Fibroblast of lung (primary cell): Measurements from ENCODE around the gene PDAP1. TPM values are rescaled to one million over a fixed set of nuclear protein-coding genes. Genes with fewer than 3 reads are reported as not detected.

Experiments used
- DNase-seq, 2 donors: peaks; one replicate each; pipeline versions ENCODE4 v3.0.0 to v3.0.0-alpha.2; 2010; ENCODE audit warnings: low read depth in 2 of 2
- H2AFZ ChIP-seq: 2 replicates; pipeline ENCODE4 v1.5.1; 2012; ENCODE audit warnings: low read length, control low read depth, inconsistent platforms
- H3K27ac ChIP-seq: 2 replicates; pipeline ENCODE4 v1.5.1; 2011; ENCODE audit warnings: low read length, control low read depth; ENCODE audit not compliant: insufficient read depth
- H3K27me3 ChIP-seq: 2 replicates; pipeline ENCODE4 v1.5.1; 2011; ENCODE audit warnings: mild to moderate bottlenecking, low read length; ENCODE audit not compliant: control insufficient read depth, insufficient read depth
- H3K36me3 ChIP-seq: 2 replicates; pipeline ENCODE4 v1.5.1; 2011; ENCODE audit warnings: low read length; ENCODE audit not compliant: control insufficient read depth, insufficient read depth
- H3K4me1 ChIP-seq: 2 replicates; pipeline ENCODE4 v1.5.1; 2011; ENCODE audit warnings: low read length; ENCODE audit not compliant: control insufficient read depth, insufficient read depth; ENCODE audit errors: extremely low read depth
- H3K4me2 ChIP-seq: 2 replicates; pipeline ENCODE4 v1.5.1; 2011; ENCODE audit warnings: low read length, control low read depth; ENCODE audit not compliant: insufficient read depth; ENCODE audit errors: extremely low read depth
- H3K4me3 ChIP-seq, 4 experiments: fragments of 200-600 bp in 1 of 4; sonication (generic) in 1 of 4; replicated peaks in 1 of 4; 2 replicates each; pipeline ENCODE4 v1.5.1; 2011 to 2016; ENCODE audit warnings: low read length in 4 of 4, low read depth in 3 of 4, mild to moderate bottlenecking in 3 of 4, control low read depth in 2 of 4, inconsistent platforms in 1 of 4, mixed read lengths in 1 of 4; ENCODE audit not compliant: insufficient read depth in 1 of 4; ENCODE audit errors: control extremely low read depth in 1 of 4
- H3K79me2 ChIP-seq: 2 replicates; pipeline ENCODE4 v1.5.1; 2012; ENCODE audit warnings: mild to moderate bottlenecking, low read length, inconsistent platforms; ENCODE audit not compliant: control insufficient read depth, insufficient read depth
- H3K9ac ChIP-seq: 2 replicates; pipeline ENCODE4 v1.5.1; 2011; ENCODE audit warnings: mild to moderate bottlenecking, low read length, control low read depth; ENCODE audit not compliant: insufficient read depth
- H3K9me3 ChIP-seq: 2 replicates; pipeline ENCODE4 v1.5.1; 2012; ENCODE audit warnings: low read depth, low read length; ENCODE audit not compliant: control insufficient read depth, insufficient read depth
- H4K20me1 ChIP-seq: 2 replicates; pipeline ENCODE4 v1.5.1; 2011; ENCODE audit warnings: low read length; ENCODE audit not compliant: control insufficient read depth, insufficient read depth; ENCODE audit errors: extremely low read depth
- CTCF ChIP-seq, 2 donors: IDR thresholded peaks in 1 of 2; conservative IDR thresholded peaks in 1 of 2; 1 replicate in 1 of 2; 2 replicates in 1 of 2; pipeline ENCODE4 v1.5.1; 2011 to 2012; ENCODE audit warnings: low read length in 2 of 2, control low read depth in 1 of 2, inconsistent platforms in 1 of 2, low read depth in 1 of 2, mild to moderate bottlenecking in 1 of 2
- EZH2 ChIP-seq: IDR thresholded peaks from 2 replicates; pipeline ENCODE4 v1.5.1; 2012; ENCODE audit warnings: low read length, control low read depth, mild to moderate bottlenecking; ENCODE audit errors: missing control alignments
- polyA plus RNA-seq, 2 donors: library from polyadenylated mRNA; depleted of rRNA in 1 of 2; stranded (reverse) in 1 of 2; unstranded in 1 of 2; fragments of >200 nt; gene quantifications; 2 replicates each; pipeline ENCODE4 v1.2.1, GENCODE V29; 2011 to 2012; ENCODE audit warnings: missing spikeins in 1 of 2
- total RNA-seq: library from RNA; depleted of rRNA; stranded (reverse); fragments of >200 nt; gene quantifications from 2 replicates; pipeline ENCODE4 v1.2.1, GENCODE V29; 2014

Gene PDAP1
- total and polyA plus RNA-seq, 2 donors (not counting 1 experiment from before 2014, with no cell fraction given) = 29.6 to 105 TPM

GRCh38 chr7:99397297-99397983 is 11.0 kb downstream of the PDAP1 start:
- Histone ChIP-seq H3K36me3 (peaks cover 38% of the 10 kb centered on the region), H3K9me3 (no peaks in the 10 kb centered on the region), H2AFZ (no peak overlapping the region), H3K27me3 (no peaks in the 10 kb centered on the region), H3K27ac (no peak overlapping the region), H3K9ac (no peak overlapping the region), H3K4me3 (no peak overlapping the region), H3K4me1 (peaks cover 8% of the 10 kb centered on the region), H3K4me2 (no peak overlapping the region), H3K79me2 (peaks cover 5% of the 10 kb centered on the region), H4K20me1 (no peaks in the 10 kb centered on the region)
- no peak for DNase-seq
- TF ChIP-seq CTCF (conservative IDR thresholded peaks at IDR 0.05 in 1 of 2, IDR thresholded peaks at IDR 0.05 in 1 of 2; ENCODE audit: low read depth in 1 of 2, low read length in 2 of 2) = no peak

GRCh38 chr7:99396418-99397296 is 11.7 kb downstream of the PDAP1 start:
- no peaks in the 10 kb centered on the region for H3K27me3 ChIP-seq
- TF ChIP-seq EZH2 (no peak), CTCF (conservative IDR thresholded peaks at IDR 0.05 in 1 of 2, IDR thresholded peaks at IDR 0.05 in 1 of 2; ENCODE audit: low read depth in 1 of 2, low read length in 2 of 2) (no peak)
- no peak overlapping the region for H2AFZ ChIP-seq
- no peak overlapping the region for H3K4me2 ChIP-seq
- no peaks in the 10 kb centered on the region for H4K20me1 ChIP-seq
- peaks cover 5% of the 10 kb centered on the region for H3K79me2 ChIP-seq
- peaks cover 11% of the 10 kb centered on the region for H3K4me1 ChIP-seq
- no peaks in the 10 kb centered on the region for H3K9me3 ChIP-seq
- no peak for DNase-seq
- H3K36me3 ChIP-seq = peaks cover 43% of the 10 kb centered on the region
- H3K4me3 ChIP-seq = no peak overlapping the region
- H3K9ac ChIP-seq = no peak overlapping the region
- H3K27ac ChIP-seq = no peak overlapping the region

GRCh38 chr7:99395616-99396327 is 12.6 kb downstream of the PDAP1 start:
- Histone ChIP-seq H3K36me3 (peaks cover 44% of the 10 kb centered on the region), H3K4me3 (no peak overlapping the region), H3K9me3 (no peaks in the 10 kb centered on the region), H3K27ac (no peak overlapping the region), H2AFZ (no peak overlapping the region), H3K4me2 (no peak overlapping the region), H3K4me1 (peaks cover 11% of the 10 kb centered on the region), H3K9ac (no peak overlapping the region), H4K20me1 (no peaks in the 10 kb centered on the region), H3K27me3 (no peaks in the 10 kb centered on the region), H3K79me2 (peaks cover 4% of the 10 kb centered on the region)
- TF ChIP-seq CTCF (conservative IDR thresholded peaks at IDR 0.05 in 1 of 2, IDR thresholded peaks at IDR 0.05 in 1 of 2; ENCODE audit: low read depth in 1 of 2, low read length in 2 of 2) = no peak
- no peak for TF ChIP-seq EZH2
- DNase-seq = no peak
